Right atrium auricular region (tissue), 2 donors: ENCODE data around the gene FMNL1. TPM values are rescaled to one million over a fixed set of nuclear protein-coding genes. Genes with fewer than 3 reads are reported as not detected.
A peak's percentile ranks its signal among the peaks of the same experiment; 100 is the strongest.

Source experiments
- DNase-seq: peaks from one replicate; pipeline ENCODE4 v3.0.0-alpha.2; 2019; ENCODE audit warnings: low spot score
- H3K27ac ChIP-seq, 2 donors: fragments of 200-600 bp; sonication (generic); 1 replicate in 1 of 2; 2 replicates in 1 of 2; pipeline ENCODE4 v1.5.1; 2016 to 2019
- H3K27me3 ChIP-seq, 2 donors: fragments of 200-600 bp; sonication (generic); one replicate each; pipeline versions ENCODE4 v1.5.1 to v1.6.0; 2017 to 2019
- H3K36me3 ChIP-seq: fragments of 200-600 bp; sonication (generic); one replicate; pipeline ENCODE4 v1.5.1; 2016
- H3K4me1 ChIP-seq, 2 donors: fragments of 200-600 bp; sonication (generic); one replicate each; pipeline versions ENCODE4 v1.5.1 to v1.6.0; 2017 to 2019
- H3K4me3 ChIP-seq, 2 donors: fragments of 200-600 bp; sonication (generic); 1 replicate in 1 of 2; 2 replicates in 1 of 2; pipeline ENCODE4 v1.5.1; 2017 to 2019; ENCODE audit warnings: mild to moderate bottlenecking in 1 of 2, moderate library complexity in 1 of 2
- H3K9me3 ChIP-seq, 2 donors: fragments of 200-600 bp; sonication (generic); one replicate each; pipeline ENCODE4 v1.5.1; 2019
- total RNA-seq, 2 donors: library from RNA; depleted of rRNA; stranded (reverse); fragments of >200 nt; gene quantifications; one replicate each; pipeline ENCODE4 v1.1.0, GENCODE V29; 2016
- TF ChIP-seq, protein P1 (sequence below), 2 donors: fragments of 200-600 bp; sonication (generic); IDR thresholded peaks; one replicate each; pipeline ENCODE4 v1.5.1; 2019; ENCODE audit warnings: antibody characterized with exemption in 2 of 2

Gene FMNL1
- total RNA-seq, 2 donors from 2014 or later, result 7.6 to 13.6 TPM

DNA sequence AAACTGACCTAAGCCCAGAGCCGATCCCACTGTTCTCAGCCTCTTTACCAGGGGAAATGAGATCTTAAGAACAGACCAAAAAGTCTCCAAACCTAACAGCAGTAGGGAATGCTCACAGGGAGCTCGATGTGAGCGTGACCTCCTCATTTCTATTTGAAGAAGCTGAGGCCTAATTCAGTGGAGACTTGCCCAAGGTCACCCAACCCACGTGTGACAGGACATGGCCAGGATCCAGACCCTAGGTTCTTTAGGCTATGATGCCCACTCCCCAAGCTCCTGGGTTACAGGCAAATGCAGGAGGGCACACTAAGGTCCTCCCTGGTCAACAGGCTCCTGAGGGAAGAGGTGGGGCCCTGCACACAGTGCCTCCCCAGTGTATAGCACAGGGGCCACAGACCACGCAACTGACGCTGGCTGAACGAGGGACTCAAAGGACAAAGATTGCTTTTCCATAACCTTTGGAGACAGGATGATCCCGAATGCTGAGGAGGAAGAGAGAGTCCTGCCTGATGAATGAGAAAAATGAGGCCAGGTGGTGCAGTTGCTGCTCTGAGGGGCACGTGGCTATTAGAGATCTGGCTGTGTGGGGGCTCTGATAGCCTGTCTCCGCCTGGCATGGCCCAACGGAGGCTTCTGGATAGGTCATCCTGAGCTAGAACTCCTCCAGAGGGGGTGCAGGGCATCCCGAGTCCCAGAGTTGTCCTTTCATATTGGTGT, 71.2 kb downstream of the FMNL1 start:
- Histone ChIP-seq H3K4me1 (peaks cover 0 to 96% of the 10 kb centered on the region in 2 donors), H3K27me3 (no peaks in the 10 kb centered on the region), H3K27ac (peak overlapping the region; percentile 90 to 93), H3K4me3 (no peak overlapping the region), H3K36me3 (peaks cover 25% of the 10 kb centered on the region), H3K9me3 (no peaks in the 10 kb centered on the region)
- no peak for DNase-seq
- TF ChIP-seq, protein P1, sequence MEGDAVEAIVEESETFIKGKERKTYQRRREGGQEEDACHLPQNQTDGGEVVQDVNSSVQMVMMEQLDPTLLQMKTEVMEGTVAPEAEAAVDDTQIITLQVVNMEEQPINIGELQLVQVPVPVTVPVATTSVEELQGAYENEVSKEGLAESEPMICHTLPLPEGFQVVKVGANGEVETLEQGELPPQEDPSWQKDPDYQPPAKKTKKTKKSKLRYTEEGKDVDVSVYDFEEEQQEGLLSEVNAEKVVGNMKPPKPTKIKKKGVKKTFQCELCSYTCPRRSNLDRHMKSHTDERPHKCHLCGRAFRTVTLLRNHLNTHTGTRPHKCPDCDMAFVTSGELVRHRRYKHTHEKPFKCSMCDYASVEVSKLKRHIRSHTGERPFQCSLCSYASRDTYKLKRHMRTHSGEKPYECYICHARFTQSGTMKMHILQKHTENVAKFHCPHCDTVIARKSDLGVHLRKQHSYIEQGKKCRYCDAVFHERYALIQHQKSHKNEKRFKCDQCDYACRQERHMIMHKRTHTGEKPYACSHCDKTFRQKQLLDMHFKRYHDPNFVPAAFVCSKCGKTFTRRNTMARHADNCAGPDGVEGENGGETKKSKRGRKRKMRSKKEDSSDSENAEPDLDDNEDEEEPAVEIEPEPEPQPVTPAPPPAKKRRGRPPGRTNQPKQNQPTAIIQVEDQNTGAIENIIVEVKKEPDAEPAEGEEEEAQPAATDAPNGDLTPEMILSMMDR (IDR thresholded peaks at IDR 0.05), result no peak

DNA sequence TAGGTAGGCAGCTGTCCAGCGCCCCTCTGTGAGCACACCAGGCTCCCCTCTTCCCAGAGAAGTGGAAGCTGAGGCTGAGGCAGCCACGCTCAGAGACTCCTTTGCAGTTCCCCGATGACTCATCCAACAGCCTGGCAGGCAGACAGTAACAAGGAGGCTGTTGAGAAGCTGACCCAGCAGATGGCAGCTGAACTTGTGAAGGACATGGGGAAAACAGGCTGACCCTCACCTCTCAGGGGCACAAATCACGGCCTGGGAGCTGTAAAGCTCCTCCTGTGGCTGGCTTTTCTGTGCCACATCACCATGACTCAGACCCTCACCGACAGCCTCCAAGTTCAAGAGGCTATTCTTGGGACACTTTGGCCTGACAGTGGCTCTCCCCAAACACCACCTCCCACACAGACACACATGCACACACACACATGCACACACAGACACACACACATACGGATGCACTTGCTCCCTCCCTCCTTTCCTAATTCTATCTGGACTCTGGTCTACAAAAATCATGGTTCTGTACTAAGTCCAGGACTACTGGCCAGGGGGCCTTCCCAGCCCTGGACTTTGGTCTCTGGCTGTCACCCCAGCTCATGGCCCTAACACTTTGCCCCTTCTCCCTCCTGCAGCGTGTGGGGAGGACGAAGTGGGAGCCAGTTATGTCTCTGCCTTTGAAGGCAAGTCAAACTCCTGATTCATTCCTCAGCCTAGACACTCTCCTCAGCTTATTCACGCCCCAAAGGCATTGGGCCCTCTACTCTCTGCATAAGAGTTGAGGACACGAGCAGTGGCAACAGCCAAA, 71.9 kb downstream of the FMNL1 start:
- peak overlapping the region; percentile 90 to 93 for H3K27ac ChIP-seq
- TF ChIP-seq, protein P1 (IDR thresholded peaks at IDR 0.05), result peak in 1 of 2 donors; percentile 20
- H3K4me3 ChIP-seq, result no peak overlapping the region
- DNase-seq, result peak; percentile 89
- H3K27me3 ChIP-seq, result no peaks in the 10 kb centered on the region
- peaks cover 18% of the 10 kb centered on the region for H3K36me3 ChIP-seq
- H3K9me3 ChIP-seq, result no peaks in the 10 kb centered on the region
- H3K4me1 ChIP-seq, result peaks cover 0 to 96% of the 10 kb centered on the region in 2 donors

DNA sequence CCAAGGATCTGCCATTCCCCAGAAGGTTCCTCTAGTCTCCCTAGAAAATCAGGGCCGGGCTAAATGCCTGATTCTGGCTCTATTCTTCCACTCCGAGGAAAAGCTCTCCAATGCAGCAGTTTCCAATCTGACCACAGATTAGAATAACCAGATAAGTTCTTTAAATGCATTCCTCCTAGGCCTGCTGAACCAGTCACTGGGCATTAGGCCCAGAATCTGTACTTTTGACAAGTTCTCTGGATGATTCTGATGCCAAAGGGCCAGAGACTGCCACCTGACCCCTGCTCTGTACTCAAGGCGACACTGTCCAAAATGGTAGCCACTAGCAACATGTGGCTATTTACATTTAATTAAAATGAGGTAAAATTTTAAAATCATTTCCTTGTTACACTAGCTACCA, 72.8 kb downstream of the FMNL1 start:
- DNase-seq, result no peak
- no peak overlapping the region for H3K4me3 ChIP-seq
- H3K4me1 ChIP-seq, result peaks cover 0 to 96% of the 10 kb centered on the region in 2 donors
- H3K27ac ChIP-seq, result peak overlapping the region; percentile 90 to 93
- no peaks in the 10 kb centered on the region for H3K27me3 ChIP-seq
- peaks cover 10% of the 10 kb centered on the region for H3K36me3 ChIP-seq
- H3K9me3 ChIP-seq, result no peaks in the 10 kb centered on the region
- TF ChIP-seq, protein P1 (IDR thresholded peaks at IDR 0.05), result no peak

DNA sequence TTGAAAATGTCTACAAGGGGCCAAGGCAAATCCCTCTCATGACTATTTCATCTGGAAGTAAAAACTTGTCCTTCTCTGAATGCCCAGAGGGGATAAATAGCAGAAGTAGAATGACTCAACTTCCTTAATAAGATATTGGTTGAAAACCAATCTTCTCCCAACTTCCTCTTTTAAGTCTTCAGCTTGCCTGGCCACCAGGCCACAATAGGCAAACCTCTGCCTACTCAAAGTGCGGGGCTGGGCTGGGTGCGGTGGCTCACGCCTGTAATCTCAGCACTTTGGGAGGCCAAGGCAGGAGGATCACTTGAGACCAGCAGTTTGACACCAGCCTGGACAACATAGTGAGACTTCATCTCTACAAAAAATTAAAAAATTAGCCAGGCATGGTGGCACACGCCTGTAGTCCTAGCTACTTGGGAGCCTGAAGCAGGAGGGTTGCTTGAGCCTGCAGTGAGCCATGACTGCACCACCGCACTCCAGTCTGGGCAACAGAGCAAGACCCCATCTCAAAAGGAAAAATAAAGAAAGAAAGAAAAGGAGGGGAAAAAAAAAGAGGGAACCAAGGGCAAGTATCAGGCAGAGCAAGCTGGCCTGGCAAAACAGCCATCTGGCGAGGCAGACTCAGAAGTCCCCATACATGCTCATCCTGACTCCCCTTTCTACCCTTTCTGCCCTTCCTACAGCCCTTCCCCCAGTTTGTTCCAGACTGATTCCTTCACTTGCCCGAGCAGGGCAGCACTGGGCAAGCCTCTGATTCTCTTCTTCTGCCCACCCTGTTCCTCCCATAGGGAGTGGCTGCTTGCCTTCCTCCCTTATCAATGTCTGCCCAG, 74.5 kb downstream of the FMNL1 start:
- Histone ChIP-seq H3K36me3 (no peaks in the 10 kb centered on the region), H3K9me3 (no peaks in the 10 kb centered on the region), H3K27ac (peak overlapping the region; percentile 90 to 93), H3K4me3 (no peak overlapping the region), H3K27me3 (no peaks in the 10 kb centered on the region), H3K4me1 (peaks cover 0 to 96% of the 10 kb centered on the region in 2 donors)
- no peak for DNase-seq
- TF ChIP-seq, protein P1 (IDR thresholded peaks at IDR 0.05), result no peak

DNA sequence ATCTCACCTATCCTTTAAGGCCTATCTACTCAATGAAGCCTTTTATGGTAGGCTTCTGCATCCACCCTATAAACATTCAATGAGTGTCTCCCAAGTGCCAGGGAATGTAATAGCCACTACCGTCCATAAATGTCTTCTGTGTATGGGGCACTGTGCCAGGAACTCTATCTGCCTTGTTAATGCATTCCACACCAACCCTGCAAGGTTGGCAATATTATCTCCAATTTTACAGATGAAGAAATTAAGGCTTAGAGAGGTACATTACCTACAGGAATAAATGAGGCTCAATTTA, 75.1 kb downstream of the FMNL1 start:
- TF ChIP-seq, protein P1 (IDR thresholded peaks at IDR 0.05), result no peak
- no peak for DNase-seq
- Histone ChIP-seq H3K27ac (peak overlapping the region; percentile 90 to 93), H3K27me3 (no peaks in the 10 kb centered on the region), H3K4me3 (no peak overlapping the region), H3K4me1 (peaks cover 0 to 93% of the 10 kb centered on the region in 2 donors), H3K36me3 (no peaks in the 10 kb centered on the region), H3K9me3 (no peaks in the 10 kb centered on the region)

Other genes starting within 250 kb of the FMNL1 start
- gene DCAKD, start 170.3 kb upstream of the FMNL1 start, total RNA-seq, result 10 to 100 TPM; 37.3 to 46.1 TPM
- gene NMT1, start 160.6 kb upstream of the FMNL1 start, total RNA-seq, result 10 to 100 TPM; 44.6 to 52.7 TPM
- 100 to 1,000 TPM; 102 to 156 TPM for gene PLCD3, start 89.4 kb upstream of the FMNL1 start, total RNA-seq
- 1 to 10 TPM; 9.0 to 9.4 TPM for gene ACBD4, start 86.2 kb upstream of the FMNL1 start, total RNA-seq
- gene HEXIM1, start 73.4 kb upstream of the FMNL1 start, total RNA-seq, result 10 to 100 TPM; 16.4 to 31.1 TPM
- gene HEXIM2, start 60.0 kb upstream of the FMNL1 start, total RNA-seq, result 1 to 10 TPM; 3.1 to 6.8 TPM
- not detected for gene SPATA32, start 40.2 kb downstream of the FMNL1 start, total RNA-seq
- gene MAP3K14, start 95.1 kb downstream of the FMNL1 start, total RNA-seq, result 10 to 100 TPM in 1 of 2 donors, 1 to 10 TPM in 1; 8.2 to 10.6 TPM
- 10 to 100 TPM; 18.9 to 21.9 TPM for gene ARHGAP27, start 211.0 kb downstream of the FMNL1 start, total RNA-seq